HepG2 (cell line): ENCODE measurements around the gene SLIT3. TPM values are rescaled to one million over a fixed set of nuclear protein-coding genes. Genes with fewer than 3 reads are reported as not detected.

ENCODE experiments used
- ATF5 ChIP-seq: sonication (generic); formaldehyde crosslinking; IDR thresholded peaks from 2 replicates; pipeline ENCODE4 v1.4.0; 2020; ENCODE audit warnings: mild to moderate bottlenecking, low read depth, missing genetic modification reagents
- CBX2 ChIP-seq, 2 experiments: fragments of 200-600 bp in 1 of 2; sonication (generic); formaldehyde crosslinking in 1 of 2; IDR thresholded peaks; 2 replicates each; pipeline versions ENCODE4 v1.7.0 to v1.8.1; 2018 to 2022; ENCODE audit warnings: low read depth in 2 of 2, low read length in 1 of 2, mild to moderate bottlenecking in 1 of 2, missing genetic modification reagents in 1 of 2
- CEBPG ChIP-seq: IDR thresholded peaks from 2 replicates; pipeline ENCODE4 v1.6.1; 2016
- CREB1 ChIP-seq, 2 experiments: fragments of 450-650 bp in 1 of 2; IDR thresholded peaks; 2 replicates each; pipeline ENCODE4 v1.6.1; 2016 to 2017; ENCODE audit warnings: control low read depth in 1 of 2, mild to moderate bottlenecking in 1 of 2, missing compliant biosample characterization in 1 of 2, missing genetic modification characterization in 1 of 2
- GMEB2 ChIP-seq: IDR thresholded peaks from 2 replicates; pipeline ENCODE4 v1.6.1; 2016; ENCODE audit warnings: missing biosample characterization, missing genetic modification reagents, low read depth
- HMG20A ChIP-seq: IDR thresholded peaks from 2 replicates; pipeline ENCODE4 v1.6.1; 2016; ENCODE audit warnings: borderline replicate concordance
- HMGXB3 ChIP-seq: sonication (generic); formaldehyde crosslinking; IDR thresholded peaks from 2 replicates; pipeline ENCODE4 v1.4.0; 2020; ENCODE audit warnings: missing genetic modification reagents, borderline replicate concordance
- HNRNPH1 ChIP-seq: fragments of 200-400 bp; formaldehyde crosslinking; optimal IDR thresholded peaks from 2 replicates; pipeline ENCODE3; 2017; ENCODE audit warnings: mild to moderate bottlenecking, low read depth, low read length
- LRRFIP1 ChIP-seq: sonication (generic); formaldehyde crosslinking; conservative IDR thresholded peaks from 2 replicates; pipeline ENCODE4 v1.4.0; 2020; ENCODE audit warnings: missing genetic modification reagents
- MBNL3 ChIP-seq: fragments of 250-450 bp; sonication (Bioruptor Pico); conservative IDR thresholded peaks from 2 replicates; pipeline ENCODE4 v1.8.0; 2022; ENCODE audit warnings: mild to moderate bottlenecking, inconsistent platforms
- PCBP2 ChIP-seq: fragments of 200-400 bp; formaldehyde crosslinking; optimal IDR thresholded peaks from 2 replicates; pipeline ENCODE3; 2018; ENCODE audit warnings: low read length, low read depth; ENCODE audit not compliant: poor library complexity, severe bottlenecking
- SYNCRIP ChIP-seq: fragments of 200-400 bp; formaldehyde crosslinking; IDR thresholded peaks from 2 replicates; pipeline ENCODE4 v1.6.1; 2018; ENCODE audit warnings: mild to moderate bottlenecking, low read depth, low read length; ENCODE audit not compliant: insufficient read depth
- ZMAT5 ChIP-seq: sonication (generic); formaldehyde crosslinking; IDR thresholded peaks from 2 replicates; pipeline ENCODE4 v1.5.0; 2020; ENCODE audit warnings: mild to moderate bottlenecking, low read depth, missing genetic modification reagents, borderline replicate concordance
- ZNF17 ChIP-seq: sonication (generic); formaldehyde crosslinking; IDR thresholded peaks from 2 replicates; pipeline ENCODE4 v1.5.0; 2020; ENCODE audit warnings: mild to moderate bottlenecking, missing genetic modification reagents
- ZNF180 ChIP-seq: sonication (generic); formaldehyde crosslinking; IDR thresholded peaks from 2 replicates; pipeline ENCODE4 v1.4.0; 2020; ENCODE audit warnings: low read depth, missing genetic modification reagents, borderline replicate concordance
- ZNF335 ChIP-seq: sonication (generic); formaldehyde crosslinking; IDR thresholded peaks from 2 replicates; pipeline ENCODE4 v1.4.0; 2020; ENCODE audit warnings: missing genetic modification reagents
- ZNF530 ChIP-seq: sonication (generic); formaldehyde crosslinking; IDR thresholded peaks from 2 replicates; pipeline ENCODE4 v1.5.0; 2020; ENCODE audit warnings: low read depth, mild to moderate bottlenecking, missing genetic modification reagents
- ZNF546 ChIP-seq: sonication (generic); formaldehyde crosslinking; conservative IDR thresholded peaks from 2 replicates; pipeline ENCODE4 v1.8.1; 2023; ENCODE audit warnings: mild to moderate bottlenecking, missing genetic modification reagents
- ZNF556 ChIP-seq: sonication (generic); formaldehyde crosslinking; IDR thresholded peaks from 2 replicates; pipeline ENCODE4 v1.4.0; 2020; ENCODE audit warnings: mild to moderate bottlenecking, missing genetic modification reagents, borderline replicate concordance
- ZNF616 ChIP-seq: sonication (generic); formaldehyde crosslinking; IDR thresholded peaks from 2 replicates; pipeline ENCODE4 v1.5.0; 2020; ENCODE audit warnings: low read depth, mild to moderate bottlenecking, missing genetic modification reagents
- polyA plus RNA-seq, 8 experiments: library from polyadenylated mRNA; depleted of rRNA in 3 of 8; stranded (reverse) in 7 of 8; unstranded in 1 of 8; fragments of >200 nt; fragmentation: Illumina TruSeq in 4 of 8; extraction: Trizol in 4 of 8; gene quantifications; 2 replicates each; pipeline versions ENCODE4 v1.2.1 to v1.2.3, GENCODE V29; 2011 to 2016; ENCODE audit warnings: low read depth in 4 of 8, missing spikeins in 1 of 8, mixed read lengths in 1 of 8; ENCODE audit not compliant: insufficient read depth in 1 of 8
- total RNA-seq, 5 experiments: library from RNA; depleted of rRNA; stranded (reverse); fragments of >200 nt; fragmentation: Illumina TruSeq; extraction: Trizol; gene quantifications; 2 replicates each; pipeline ENCODE4 v1.2.3, GENCODE V29; 2016; ENCODE audit warnings: low read depth in 1 of 5

SLIT3 gene
- total and polyA plus RNA-seq, 2 of the 13 experiments (the other 11 are each of a cell fraction or from before 2014, with no cell fraction given) = not detected

- no peak for TF ChIP-seq ATF5
- TF ChIP-seq PCBP2 = no peak
- peak; percentile 51; the same call in 1 of the 2 replicates for TF ChIP-seq HMGXB3 (CRISPR knock-in tag)
- TF ChIP-seq SYNCRIP = no peak
- TF ChIP-seq ZNF616 = no peak
- TF ChIP-seq CBX2 (IDR thresholded peaks at IDR 0.05; ENCODE audit: low read depth, low read length) = no peak
- no peak for TF ChIP-seq CBX2 (CRISPR knock-in tag; IDR thresholded peaks at IDR 0.05; ENCODE audit: low read depth)
- no peak for TF ChIP-seq HNRNPH1
- TF ChIP-seq ZNF17 (CRISPR knock-in tag) = no peak
- no peak for TF ChIP-seq ZNF335
- peak; percentile 89 for TF ChIP-seq HMG20A (CRISPR knock-in tag)
- no peak for TF ChIP-seq ZNF530 (CRISPR knock-in tag)
- TF ChIP-seq GMEB2 (CRISPR knock-in tag) = no peak
- peak; percentile 98 for TF ChIP-seq CEBPG
- TF ChIP-seq MBNL3 (CRISPR knock-in tag) = no peak
- no peak for TF ChIP-seq ZNF180 (CRISPR knock-in tag)
- TF ChIP-seq ZNF556 = 0 out of 2 replicates have a peak, but pooled peaks have one; percentile 87
- TF ChIP-seq ZNF546 (CRISPR knock-in tag) = no peak
- TF ChIP-seq LRRFIP1 (CRISPR knock-in tag) = no peak
- no peak for TF ChIP-seq ZMAT5 (CRISPR knock-in tag)
- TF ChIP-seq CREB1 (IDR thresholded peaks at IDR 0.05) = no peak
- TF ChIP-seq CREB1 (CRISPR knock-in tag; IDR thresholded peaks at IDR 0.05) = peak; percentile 72
Observed at GRCh38 chr5:168624850-168625364, 676.0 kb downstream of the SLIT3 start (continued).
